Kidney (tissue), 14 donors: Measurements from ENCODE around the gene NKX1-1. TPM values are rescaled to one million over a fixed set of nuclear protein-coding genes. Genes with fewer than 3 reads are reported as not detected.

Source experiments
- DNase-seq, 5 donors: peaks; one replicate each; pipeline ENCODE4 v3.0.0-alpha.2; 2013 to 2020
- FAIRE-seq: peaks from 2 replicates; lab custom pipeline; 2012; peaks lifted over from hg19 to GRCh38; lab: Jason Lieb, UNC
- H3K27ac ChIP-seq, 2 donors: one replicate each; pipeline ENCODE4 v1.7.0; 2013; ENCODE audit warnings: low read depth in 2 of 2, low read length in 2 of 2, inconsistent platforms in 1 of 2
- H3K27me3 ChIP-seq: one replicate; pipeline ENCODE4 v1.7.1; 2013; ENCODE audit warnings: low read length, inconsistent platforms; ENCODE audit not compliant: control insufficient read depth, insufficient read depth
- H3K36me3 ChIP-seq, 3 donors: one replicate each; pipeline versions ENCODE4 v1.7.0 to v1.7.1; 2013; ENCODE audit warnings: low read length in 3 of 3, control low read depth in 1 of 3, inconsistent platforms in 1 of 3; ENCODE audit not compliant: insufficient read depth in 3 of 3, control insufficient read depth in 2 of 3
- H3K4me1 ChIP-seq, 3 donors: one replicate each; pipeline versions ENCODE4 v1.7.0 to v1.7.1; 2013; ENCODE audit warnings: low read length in 3 of 3, inconsistent platforms in 1 of 3, low read depth in 1 of 3; ENCODE audit not compliant: control insufficient read depth in 2 of 3, insufficient read depth in 2 of 3
- H3K4me3 ChIP-seq, 3 donors: one replicate each; pipeline versions ENCODE4 v1.7.0 to v1.8.1; 2013; ENCODE audit warnings: low read length in 3 of 3, control low read depth in 1 of 3, inconsistent platforms in 1 of 3
- H3K9ac ChIP-seq, 3 donors: one replicate each; pipeline versions ENCODE4 v1.7.0 to v1.7.1; 2013; ENCODE audit warnings: low read length in 3 of 3, control low read depth in 1 of 3, inconsistent platforms in 1 of 3
- H3K9me3 ChIP-seq, 3 donors: one replicate each; pipeline versions ENCODE4 v1.7.0 to v1.7.1; 2013; ENCODE audit warnings: low read length in 3 of 3, control low read depth in 1 of 3, inconsistent platforms in 1 of 3; ENCODE audit not compliant: control insufficient read depth in 2 of 3, insufficient read depth in 1 of 3
- CTCF ChIP-seq: IDR thresholded peaks from 3 replicates; pipeline ENCODE4 v1.5.1; 2012; ENCODE audit warnings: mild to moderate bottlenecking, moderate library complexity, borderline replicate concordance; ENCODE audit not compliant: insufficient read depth; ENCODE audit errors: extremely low read depth
- intact Hi-C: fragments of 100-400 bp; cut with DNase I; formaldehyde crosslinking; loops from one replicate; pipeline ENCODE4 v1.11.1; 2022
- polyA plus RNA-seq: library from polyadenylated mRNA; stranded (reverse); fragments of 350-450 nt; fragmentation: Illumina TruSeq; extraction: RNeasy Lipid Tissue Mini Kit (QIAGEN cat#74804); gene quantifications from one replicate; pipeline ENCODE4 v1.2.3, GENCODE V29; 2014; ENCODE audit warnings: low read depth, low replicate concordance; ENCODE audit not compliant: insufficient read depth
- total RNA-seq: library from RNA; stranded (reverse); fragmentation: NEBNext Ultra II Directional; extraction: Animal tissue kit (Norgen Biotek cat#: 25700); gene quantifications from one replicate; pipeline ENCODE4 v1.2.1, GENCODE V29; 2021
- donor health status: control.
- donor health status: control.
- donor health status: control.
- donor health status: control.
- donor health status: control.
- donor health status: DM: yes; HTN: yes; CAD: no.
- donor health status: Normal renal cell carcinoma (clear cell type).

NKX1-1 gene
- total and polyA plus RNA-seq, 2 donors from 2014 or later = not detected

GRCh38 chr4:1413204-1413663, 7.0 kb upstream of the NKX1-1 start:
- FAIRE-seq (no peak), DNase-seq (peak in 3 of 5 donors; percentile 7 to 49 (median 25))
- Histone ChIP-seq H3K27ac (no peak overlapping the region), H3K9ac (no peak overlapping the region), H3K4me3 (no peak overlapping the region), H3K27me3 (peaks cover 32% of the 10 kb centered on the region), H3K9me3 (no peaks in the 10 kb centered on the region), H3K36me3 (no peaks in the 10 kb centered on the region), H3K4me1 (no peaks in the 10 kb centered on the region)
- intact Hi-C loops = no loop called here
- TF ChIP-seq CTCF = no peak

- H3K4me3 ChIP-seq = no peak overlapping the region
- H3K27me3 ChIP-seq = peaks cover 32% of the 10 kb centered on the region
- TF ChIP-seq CTCF = no peak
- H3K27ac ChIP-seq = no peak overlapping the region
- no peaks in the 10 kb centered on the region for H3K4me1 ChIP-seq
- DNase-seq (no peak), FAIRE-seq (no peak)
- H3K9ac ChIP-seq = no peak overlapping the region
- no peaks in the 10 kb centered on the region for H3K36me3 ChIP-seq
- intact Hi-C loops = no loop called here
- H3K9me3 ChIP-seq = no peaks in the 10 kb centered on the region
Observed at GRCh38 chr4:1412376-1413203, 6.3 kb upstream of the NKX1-1 start.

DNA sequence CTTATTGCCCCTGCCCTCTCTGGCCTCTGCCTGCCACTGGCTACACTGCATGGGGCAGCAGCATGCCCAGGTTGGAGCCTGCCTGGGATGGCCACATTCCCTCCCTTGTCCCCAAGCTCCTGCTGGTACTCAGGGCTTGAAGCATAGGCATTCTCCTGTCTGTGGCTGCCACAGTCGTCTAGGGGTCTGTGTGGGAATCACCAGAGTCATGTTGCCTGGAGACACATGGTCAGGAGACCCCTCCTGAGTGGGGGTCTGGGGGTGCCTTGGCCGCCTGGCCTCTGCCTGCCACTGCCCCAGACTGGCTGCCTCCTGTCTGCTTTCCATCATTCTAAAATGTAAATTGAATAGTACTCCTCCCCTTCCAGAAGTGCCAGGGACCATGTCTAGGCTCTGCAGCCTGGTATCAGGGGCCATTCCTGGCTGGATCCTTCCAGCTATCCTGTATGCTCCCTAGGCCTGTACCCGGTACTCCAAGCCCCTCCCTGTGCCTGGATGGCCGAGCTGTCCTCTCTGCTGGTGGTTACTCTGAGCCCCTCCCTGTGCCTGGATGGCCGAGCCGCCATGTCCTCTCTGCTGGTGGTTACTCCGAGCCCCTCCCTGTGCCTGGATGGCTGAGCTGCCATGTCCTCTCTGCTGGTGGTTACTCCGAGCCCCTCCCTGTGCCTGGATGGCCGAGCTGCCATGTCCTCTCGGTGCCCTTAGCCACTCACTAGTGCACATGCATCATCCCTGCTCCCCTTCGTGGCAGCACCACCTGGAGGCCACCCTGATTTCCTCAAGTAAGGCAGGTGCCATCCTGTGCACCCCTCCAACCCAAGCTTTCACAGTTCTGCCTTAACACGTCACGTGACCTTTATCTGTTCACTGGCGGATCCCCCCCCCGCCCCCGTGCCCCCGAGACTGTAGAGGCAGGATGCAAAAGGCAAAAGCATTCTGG, 5.5 kb upstream of the NKX1-1 start:
- H3K4me1 ChIP-seq = no peaks in the 10 kb centered on the region
- intact Hi-C loops = no loop called here
- TF ChIP-seq CTCF = no peak
- peaks cover 34% of the 10 kb centered on the region for H3K27me3 ChIP-seq
- no peaks in the 10 kb centered on the region for H3K36me3 ChIP-seq
- no peak overlapping the region for H3K4me3 ChIP-seq
- no peak overlapping the region for H3K27ac ChIP-seq
- no peaks in the 10 kb centered on the region for H3K9me3 ChIP-seq
- H3K9ac ChIP-seq = no peak overlapping the region
- peak in 1 of 5 donors; percentile 29 for DNase-seq
- FAIRE-seq = no peak
